ENCODE data around the gene EXOSC7. TPM values are rescaled to one million over a fixed set of nuclear protein-coding genes. Genes with fewer than 3 reads are reported as not detected.

EXOSC7 gene
- total and polyA plus RNA-seq, 2 of the 4 experiments (the other 2 are of a cell fraction): 61.6 to 62.2 TPM

- no peak overlapping the region for H3K9ac ChIP-seq (ENCODE audit: low read depth, low read length)
- H3K36me3 ChIP-seq (ENCODE audit: control insufficient read depth, insufficient read depth, low read length): peaks cover 23% of the 10 kb centered on the region
- no peak overlapping the region for H3K56ac ChIP-seq (ENCODE audit: extremely low read depth, insufficient read depth, low read length)
- H3K23ac ChIP-seq (ENCODE audit: low read depth, low read length): no peak overlapping the region
- H3K4me3 ChIP-seq (ENCODE audit: insufficient read depth, low read depth, low read length): no peak overlapping the region
- no peaks in the 10 kb centered on the region for H3K27me3 ChIP-seq (ENCODE audit: control insufficient read depth, insufficient read depth, low read length)
- no peak overlapping the region for H2AK5ac ChIP-seq (ENCODE audit: low read depth, low read length)
- peaks cover 43% of the 10 kb centered on the region for H3K9me1 ChIP-seq (ENCODE audit: insufficient read depth, low read length)
- H4K5ac ChIP-seq (ENCODE audit: low read depth, low read length): no peak overlapping the region
- POLR2A ChIA-PET (ENCODE audit: unreplicated experiment): no interaction called here
- H2BK20ac ChIP-seq (ENCODE audit: low read depth, low read length): no peak overlapping the region
- in situ Hi-C loops (cut with MboI; ENCODE audit: low sequenced_read_pairs): no loop called here
- dilution Hi-C loops (cut with HindIII; ENCODE audit: low sequenced_read_pairs, unreplicated experiment): no loop called here
- H2AK9ac ChIP-seq (replicated peaks; ENCODE audit: low read depth, low read length, poor library complexity): no peak overlapping the region
- no peak overlapping the region for H2AFZ ChIP-seq (replicated peaks; ENCODE audit: low read length, poor library complexity)
- no peak overlapping the region for H4K8ac ChIP-seq (ENCODE audit: low read depth in 2 of 2, low read length in 2 of 2)
- no peak overlapping the region for H2BK120ac ChIP-seq (ENCODE audit: low read depth, low read length)
- H3K27ac ChIP-seq (ENCODE audit: insufficient read depth, low read length): no peak overlapping the region
- no CpG with 5 or more reads among the region's 5 CpGs for WGBS, 2 experiments (ENCODE audit: extremely low coverage in 2 of 2, insufficient read length in 1 of 2)
- no TSS peak for BruUV-seq (replicated peaks)
- CTCF ChIA-PET: interaction anchor here (1.2 kb wide), 1 partner anchor 30 kb away, joined by 3 read pairs; no protein-coding TSS in a partner anchor
- ATAC-seq (ENCODE audit: low read depth): no peak
- H3K14ac ChIP-seq (replicated peaks; ENCODE audit: low read depth, low read length): no peak overlapping the region
- no peak overlapping the region for H3K4me2 ChIP-seq (ENCODE audit: low read depth, low read length)
- no peak for DNase-seq
- peaks cover 29% of the 10 kb centered on the region for H4K20me1 ChIP-seq (ENCODE audit: insufficient read depth, low read length)
- intact Hi-C loops (cut with micrococcal nuclease): no loop called here
- no peak overlapping the region for H4K91ac ChIP-seq (ENCODE audit: insufficient read depth, low read depth, low read length)
- peaks cover 33 to 81% of the 10 kb centered on the region in 2 experiments for H3K79me1 ChIP-seq (ENCODE audit: low read depth in 1 of 2, low read length in 2 of 2)
- H3K9me3 ChIP-seq (ENCODE audit: control insufficient read depth, insufficient read depth, low read length): no peaks in the 10 kb centered on the region
- no peak for TF ChIP-seq CEBPB (IDR thresholded peaks at IDR 0.05; ENCODE audit: low read depth, low read length)
- no peak for TF ChIP-seq RAD21 (IDR thresholded peaks at IDR 0.05; ENCODE audit: low read length)
- no peak for TF ChIP-seq POLR2A (IDR thresholded peaks at IDR 0.05; ENCODE audit: low read depth, low read length)
- no peak overlapping the region for H3K18ac ChIP-seq (ENCODE audit: low read depth, low read length)
- H2BK15ac ChIP-seq (ENCODE audit: low read depth, low read length): no peak overlapping the region
- H3K4me1 ChIP-seq (ENCODE audit: control insufficient read depth, insufficient read depth, low read length): peaks cover 8% of the 10 kb centered on the region; the same call in 1 of the 2 replicates
- H3K4ac ChIP-seq (ENCODE audit: low read depth, low read length): no peak overlapping the region
- H2BK5ac ChIP-seq (ENCODE audit: low read depth, low read length, poor library complexity, severe bottlenecking): no peak overlapping the region
These were observed 21.7 kb upstream of the EXOSC7 start for GRCh38 chr3:44954304-44954703.

Measured in IMR-90 (cell line).